Activated T-helper 1 cell treated with anti-CD3 and anti-CD28 coated beads, Interleukin-2, amount 50 U/mL, for 16 hours (primary cell): Measurements from ENCODE around the gene SLC35D1.
"Not testable (repeated sequence)": the region's sequence is repeated elsewhere in the genome, so short reads cannot be mapped to it uniquely, and the experiment has no call there.

Source experiments
- DNase-seq, 2 donors: peaks; one replicate each; pipeline ENCODE4 v3.0.0-alpha.2; 2020; ENCODE audit warnings: low read depth in 1 of 2, low spot score in 1 of 2

SLC35D1 gene

GRCh38 chr1:67053785-67054772, at the start of gene SLC35D1:
Gene SLC35D1 (minus strand): TSS chr1:67054148. CDS start chr1:67054013, 135 bp downstream.
- peak; percentile 56 to 65 for DNase-seq

GRCh38 chr1:67103548-67103947, 49.6 kb upstream of the SLC35D1 start:
- DNase-seq, result no peak

- DNase-seq, result no peak
Measured at GRCh38 chr1:67100833-67101232, 46.9 kb upstream of the SLC35D1 start.

GRCh38 chr1:67097305-67097704, 43.4 kb upstream of the SLC35D1 start:
- DNase-seq, result no peak

- no peak for DNase-seq
Measured at GRCh38 chr1:67094191-67094590, 40.2 kb upstream of the SLC35D1 start.

- no peak for DNase-seq
Measured at GRCh38 chr1:67089685-67090208, 35.8 kb upstream of the SLC35D1 start.

GRCh38 chr1:67088440-67088839, 34.5 kb upstream of the SLC35D1 start:
- DNase-seq, result no peak

- no peak for DNase-seq
Measured at GRCh38 chr1:67085326-67085725, 31.4 kb upstream of the SLC35D1 start.

GRCh38 chr1:67084765-67085318, 30.9 kb upstream of the SLC35D1 start:
- DNase-seq, result no peak

- no peak for DNase-seq
Measured at GRCh38 chr1:67078291-67078690, 24.3 kb upstream of the SLC35D1 start.

GRCh38 chr1:67077593-67077992, 23.6 kb upstream of the SLC35D1 start:
- DNase-seq, result no peak

GRCh38 chr1:67072749-67073148, 18.8 kb upstream of the SLC35D1 start:
- no peak for DNase-seq

- DNase-seq, result not testable (repeated sequence)
Measured at GRCh38 chr1:67067655-67068054, 13.7 kb upstream of the SLC35D1 start.

- no peak for DNase-seq
Measured at GRCh38 chr1:67062412-67062811, 8.5 kb upstream of the SLC35D1 start.

- DNase-seq, result no peak
Measured at GRCh38 chr1:67061266-67061665, 7.3 kb upstream of the SLC35D1 start.

- no peak for DNase-seq
Measured at GRCh38 chr1:67060811-67061218, 6.9 kb upstream of the SLC35D1 start.

- no peak for DNase-seq
Measured at GRCh38 chr1:67059346-67059745, 5.4 kb upstream of the SLC35D1 start.

- DNase-seq, result no peak
Measured at GRCh38 chr1:67058761-67059160, 4.8 kb upstream of the SLC35D1 start.

- DNase-seq, result no peak
Measured at GRCh38 chr1:67058242-67058641, 4.3 kb upstream of the SLC35D1 start.

- DNase-seq, result peak in 1 of 2 donors; percentile 3
Measured at GRCh38 chr1:67053535-67053784, 488 bp downstream of the SLC35D1 start.

GRCh38 chr1:67052741-67053534, 1.0 kb downstream of the SLC35D1 start:
- no peak for DNase-seq

GRCh38 chr1:67051196-67051595, 2.8 kb downstream of the SLC35D1 start:
- no peak for DNase-seq
